Measurements from ENCODE around the gene PTPRG. TPM values are rescaled to one million over a fixed set of nuclear protein-coding genes. Genes with fewer than 3 reads are reported as not detected.
"Not testable (repeated sequence)": the region's sequence is repeated elsewhere in the genome, so short reads cannot be mapped to it uniquely, and the experiment has no call there.

Gene PTPRG
- total RNA-seq, 4 donors from 2014 or later, result 33.5 to 56.6 (median 46.9) TPM

DNA sequence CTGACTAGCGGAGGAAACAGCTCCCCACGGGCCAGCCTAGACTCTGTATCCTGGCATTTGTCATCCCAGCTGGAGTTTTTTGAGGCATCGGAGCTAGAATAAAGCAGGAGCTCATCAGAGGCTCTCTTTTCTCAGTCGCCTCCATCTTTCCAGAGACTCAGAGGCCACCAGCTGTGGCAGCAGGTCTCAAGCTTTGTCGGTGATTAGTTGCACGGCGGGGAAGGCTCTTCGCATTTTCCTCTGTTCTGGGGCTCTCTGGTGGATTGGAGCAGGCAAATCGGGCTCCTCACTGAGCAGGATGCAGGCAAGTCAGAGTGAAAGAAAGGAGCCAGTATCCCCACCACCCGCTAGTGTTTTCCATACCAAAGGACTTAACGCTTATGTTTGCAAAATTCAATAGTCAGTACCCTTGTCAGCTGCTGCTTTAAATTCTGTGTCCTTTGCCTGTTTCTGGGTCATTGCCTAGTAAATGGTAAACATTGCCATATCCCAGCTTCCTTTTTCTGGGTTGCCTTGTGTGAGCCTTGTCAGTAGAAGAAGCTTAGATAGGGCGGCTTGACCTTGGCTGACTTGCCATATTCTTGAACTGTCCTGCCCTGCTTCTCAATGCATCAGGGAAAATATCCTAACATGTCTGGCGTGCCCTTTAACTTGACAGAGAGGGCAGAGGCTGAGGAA is 127.1 kb downstream of the PTPRG start:
- Histone ChIP-seq H3K4me3 (no peak overlapping the region), H3K27me3 (no peaks in the 10 kb centered on the region), H3K36me3 (no peaks in the 10 kb centered on the region), H3K9me3 (no peaks in the 10 kb centered on the region), H3K4me1 (peaks cover 0 to 13% (median 3%) of the 10 kb centered on the region in 4 donors), H3K27ac (no peak overlapping the region)
- DNase-seq, result no peak
- TF ChIP-seq POLR2A (IDR thresholded peaks at IDR 0.05), result no peak
- TF ChIP-seq, protein P1, sequence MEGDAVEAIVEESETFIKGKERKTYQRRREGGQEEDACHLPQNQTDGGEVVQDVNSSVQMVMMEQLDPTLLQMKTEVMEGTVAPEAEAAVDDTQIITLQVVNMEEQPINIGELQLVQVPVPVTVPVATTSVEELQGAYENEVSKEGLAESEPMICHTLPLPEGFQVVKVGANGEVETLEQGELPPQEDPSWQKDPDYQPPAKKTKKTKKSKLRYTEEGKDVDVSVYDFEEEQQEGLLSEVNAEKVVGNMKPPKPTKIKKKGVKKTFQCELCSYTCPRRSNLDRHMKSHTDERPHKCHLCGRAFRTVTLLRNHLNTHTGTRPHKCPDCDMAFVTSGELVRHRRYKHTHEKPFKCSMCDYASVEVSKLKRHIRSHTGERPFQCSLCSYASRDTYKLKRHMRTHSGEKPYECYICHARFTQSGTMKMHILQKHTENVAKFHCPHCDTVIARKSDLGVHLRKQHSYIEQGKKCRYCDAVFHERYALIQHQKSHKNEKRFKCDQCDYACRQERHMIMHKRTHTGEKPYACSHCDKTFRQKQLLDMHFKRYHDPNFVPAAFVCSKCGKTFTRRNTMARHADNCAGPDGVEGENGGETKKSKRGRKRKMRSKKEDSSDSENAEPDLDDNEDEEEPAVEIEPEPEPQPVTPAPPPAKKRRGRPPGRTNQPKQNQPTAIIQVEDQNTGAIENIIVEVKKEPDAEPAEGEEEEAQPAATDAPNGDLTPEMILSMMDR (IDR thresholded peaks at IDR 0.05), result no peak

DNA sequence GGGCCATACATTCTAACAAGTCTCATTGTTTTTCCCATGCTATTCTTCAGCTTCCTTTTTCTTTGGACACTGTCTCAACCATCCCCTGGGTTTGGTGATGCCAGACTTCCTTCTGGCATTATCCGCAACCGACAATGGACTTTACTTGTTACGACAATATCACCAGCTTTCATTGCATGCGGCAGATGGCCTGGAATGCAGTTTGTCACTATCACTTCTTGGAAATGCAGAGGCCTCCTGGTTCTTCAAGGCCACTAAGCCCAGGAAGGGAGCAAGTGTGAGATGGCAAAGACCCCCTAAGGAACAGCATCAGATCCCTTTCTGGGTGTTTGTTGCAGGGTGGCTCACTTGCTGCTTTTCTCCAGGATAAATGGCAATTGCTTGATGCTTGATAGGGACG is 128.6 kb downstream of the PTPRG start:
- H3K36me3 ChIP-seq, result no peaks in the 10 kb centered on the region
- no peak for DNase-seq

DNA sequence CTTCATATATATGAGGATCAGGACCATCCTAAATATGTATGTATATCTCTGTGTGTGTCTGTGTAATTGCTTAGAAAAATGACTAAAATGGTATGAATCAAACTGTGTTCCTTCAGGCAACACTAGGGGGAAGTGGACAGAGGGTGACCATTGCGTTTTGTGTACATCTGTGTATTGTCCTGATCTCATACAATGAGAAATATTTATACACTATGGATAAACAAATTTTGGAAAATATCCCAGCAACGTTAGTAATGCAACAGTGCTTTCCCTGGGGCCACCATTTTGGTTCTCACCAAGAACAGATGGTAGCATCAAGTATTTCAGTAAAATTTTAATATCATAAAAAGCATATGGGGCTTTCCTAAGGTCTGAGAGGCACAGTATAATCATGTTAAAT is 130.1 kb downstream of the PTPRG start:
- no peak for TF ChIP-seq POLR2A (IDR thresholded peaks at IDR 0.05)
- TF ChIP-seq, protein P1 (IDR thresholded peaks at IDR 0.05), result no peak
- DNase-seq, result no peak
- H3K36me3 ChIP-seq, result no peaks in the 10 kb centered on the region
- no peaks in the 10 kb centered on the region for H3K9me3 ChIP-seq
- H3K27ac ChIP-seq, result no peak overlapping the region
- H3K4me1 ChIP-seq, result peaks cover 0 to 3% (median 0%) of the 10 kb centered on the region in 4 donors
- H3K27me3 ChIP-seq, result no peaks in the 10 kb centered on the region
- H3K4me3 ChIP-seq, result no peak overlapping the region

More for the DNA sequence above, 128.6 kb downstream of the PTPRG start:
- Histone ChIP-seq H3K27me3 (no peaks in the 10 kb centered on the region), H3K9me3 (no peaks in the 10 kb centered on the region), H3K27ac (no peak overlapping the region), H3K4me3 (no peak overlapping the region), H3K4me1 (peaks cover 0 to 13% (median 2%) of the 10 kb centered on the region in 4 donors)
- no peak for TF ChIP-seq POLR2A (IDR thresholded peaks at IDR 0.05)
- TF ChIP-seq, protein P1 (IDR thresholded peaks at IDR 0.05), result no peak

DNA sequence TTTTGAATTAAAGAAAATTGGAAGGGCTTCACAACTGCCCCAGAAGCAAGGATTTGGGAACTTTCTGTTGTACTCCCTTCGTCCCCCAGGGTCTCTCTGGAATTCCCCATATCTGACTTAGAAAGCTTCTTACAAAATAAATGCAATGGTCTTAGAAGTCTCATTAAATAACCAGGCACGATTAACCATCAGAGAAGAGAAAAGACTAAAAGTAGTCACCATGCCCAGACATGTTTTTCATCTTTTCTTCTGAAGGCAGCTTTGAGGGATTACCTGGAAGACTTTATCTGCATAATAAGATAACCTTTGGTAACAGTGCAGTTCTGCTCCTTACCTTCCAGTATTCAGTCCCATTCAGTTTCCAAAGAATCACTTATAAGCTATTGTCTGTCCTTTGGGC is 135.9 kb downstream of the PTPRG start:
- Histone ChIP-seq H3K27me3 (no peaks in the 10 kb centered on the region), H3K27ac (no peak overlapping the region), H3K4me1 (no peaks in the 10 kb centered on the region), H3K4me3 (no peak overlapping the region), H3K36me3 (no peaks in the 10 kb centered on the region), H3K9me3 (no peaks in the 10 kb centered on the region)
- DNase-seq, result no peak
- TF ChIP-seq POLR2A (IDR thresholded peaks at IDR 0.05), result no peak
- TF ChIP-seq, protein P1 (IDR thresholded peaks at IDR 0.05), result no peak

DNA sequence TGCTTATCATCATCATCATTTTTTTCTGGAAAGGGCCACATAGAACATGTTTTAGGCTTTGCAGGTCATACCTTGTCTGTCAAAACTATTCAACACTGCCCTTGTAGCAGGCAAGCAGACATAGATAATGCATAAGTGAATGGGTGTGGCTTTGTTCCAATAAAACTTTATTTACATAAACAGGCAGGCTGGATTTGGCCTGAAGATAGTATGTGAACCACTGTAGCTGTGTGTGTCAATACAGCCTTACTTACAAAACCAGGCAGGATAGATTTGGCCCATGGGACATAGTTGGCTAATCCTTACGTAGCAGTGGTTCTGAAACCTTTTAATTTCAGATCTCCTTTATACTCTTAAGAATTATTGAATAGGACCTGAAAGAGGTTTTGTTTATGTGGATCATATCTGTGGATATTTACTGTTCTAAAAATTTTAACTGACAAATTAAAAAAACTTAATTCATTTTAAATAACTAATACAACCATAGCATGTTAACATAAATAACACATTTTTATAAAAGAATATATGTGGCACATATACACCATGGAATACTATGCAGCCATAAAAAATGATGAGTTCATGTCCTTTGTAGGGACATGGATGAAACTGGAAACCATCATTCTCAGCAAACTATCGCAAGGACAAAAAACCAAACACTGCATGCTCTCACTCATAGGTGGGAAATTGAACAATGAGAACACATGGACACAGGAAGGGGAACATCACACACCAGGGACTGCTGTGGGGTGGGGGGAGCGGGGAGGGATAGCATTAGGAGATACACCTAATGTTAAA is 137.1 kb downstream of the PTPRG start:
- not testable (repeated sequence) for H3K36me3 ChIP-seq, H3K4me1 ChIP-seq, H3K9me3 ChIP-seq, H3K27ac ChIP-seq, DNase-seq, H3K4me3 ChIP-seq, H3K27me3 ChIP-seq

DNA sequence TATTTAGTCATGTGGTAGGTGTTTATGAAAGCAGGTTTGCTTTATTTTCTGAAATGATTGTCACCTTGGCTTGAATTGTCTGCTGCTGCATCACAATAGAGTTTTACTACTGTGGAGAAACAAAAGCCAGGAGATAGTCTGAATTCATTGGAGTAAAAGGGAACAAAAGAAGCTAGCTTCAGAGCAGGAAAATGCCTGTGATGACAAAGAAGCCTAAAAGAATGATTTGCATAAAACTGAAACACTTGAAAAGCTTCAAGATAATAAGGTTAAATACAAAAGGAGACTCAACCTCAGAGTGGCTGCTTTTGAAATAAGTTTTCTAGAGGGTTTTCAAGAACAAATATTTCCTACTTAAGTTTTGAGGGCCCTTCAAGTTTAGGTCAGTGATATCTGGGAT is 138.3 kb downstream of the PTPRG start:
- DNase-seq, result no peak
- H3K4me1 ChIP-seq, result no peaks in the 10 kb centered on the region
- H3K36me3 ChIP-seq, result no peaks in the 10 kb centered on the region
- H3K4me3 ChIP-seq, result no peak overlapping the region
- no peak for TF ChIP-seq POLR2A (IDR thresholded peaks at IDR 0.05)
- TF ChIP-seq, protein P1 (IDR thresholded peaks at IDR 0.05), result no peak
- no peaks in the 10 kb centered on the region for H3K27me3 ChIP-seq
- no peak overlapping the region for H3K27ac ChIP-seq
- H3K9me3 ChIP-seq, result no peaks in the 10 kb centered on the region
